ENCODE results near the gene SRCIN1.
"Not testable (repeated sequence)": the region's sequence is repeated elsewhere in the genome, so short reads cannot be mapped to it uniquely, and the experiment has no call there.

The SRCIN1 gene

GRCh38 chr17:38544839-38545209 lies 60.9 kb downstream of the SRCIN1 start:
- no peak for DNase-seq (ENCODE audit: low spot score)

DNA sequence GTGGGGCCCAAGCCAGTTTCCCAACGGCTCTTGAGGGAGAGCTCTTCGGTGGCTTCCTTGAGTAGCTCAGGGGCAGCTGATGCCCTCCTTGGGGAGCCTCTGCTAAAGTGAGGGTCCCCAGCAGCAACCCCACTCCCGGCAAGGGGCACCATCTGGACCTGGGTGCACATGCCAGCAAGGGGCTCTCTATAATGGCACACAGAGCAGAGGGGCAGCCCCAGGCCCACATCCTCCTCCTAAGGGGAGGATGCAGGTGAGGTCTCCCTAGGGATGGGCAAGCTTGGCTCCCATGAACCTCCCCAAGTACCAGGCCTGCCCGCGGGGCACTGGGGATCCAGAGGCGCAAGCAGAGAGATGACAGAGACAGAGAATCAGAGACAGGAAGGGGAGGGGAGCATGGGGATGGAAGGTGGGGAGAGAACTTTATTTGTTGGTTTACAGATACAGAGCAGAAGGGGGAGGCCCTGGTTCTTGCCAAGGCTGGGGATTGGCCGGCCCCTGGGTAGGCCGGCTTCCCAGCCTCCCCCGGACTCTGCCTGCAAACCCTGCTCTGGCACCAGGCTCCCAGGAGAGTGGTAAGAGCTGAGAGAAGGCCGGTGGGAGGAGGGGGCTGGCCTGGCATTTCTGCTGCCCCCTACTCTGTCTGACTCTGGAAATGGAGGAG lies 61.4 kb downstream of the SRCIN1 start:
- no peak for DNase-seq (ENCODE audit: low spot score)

DNA sequence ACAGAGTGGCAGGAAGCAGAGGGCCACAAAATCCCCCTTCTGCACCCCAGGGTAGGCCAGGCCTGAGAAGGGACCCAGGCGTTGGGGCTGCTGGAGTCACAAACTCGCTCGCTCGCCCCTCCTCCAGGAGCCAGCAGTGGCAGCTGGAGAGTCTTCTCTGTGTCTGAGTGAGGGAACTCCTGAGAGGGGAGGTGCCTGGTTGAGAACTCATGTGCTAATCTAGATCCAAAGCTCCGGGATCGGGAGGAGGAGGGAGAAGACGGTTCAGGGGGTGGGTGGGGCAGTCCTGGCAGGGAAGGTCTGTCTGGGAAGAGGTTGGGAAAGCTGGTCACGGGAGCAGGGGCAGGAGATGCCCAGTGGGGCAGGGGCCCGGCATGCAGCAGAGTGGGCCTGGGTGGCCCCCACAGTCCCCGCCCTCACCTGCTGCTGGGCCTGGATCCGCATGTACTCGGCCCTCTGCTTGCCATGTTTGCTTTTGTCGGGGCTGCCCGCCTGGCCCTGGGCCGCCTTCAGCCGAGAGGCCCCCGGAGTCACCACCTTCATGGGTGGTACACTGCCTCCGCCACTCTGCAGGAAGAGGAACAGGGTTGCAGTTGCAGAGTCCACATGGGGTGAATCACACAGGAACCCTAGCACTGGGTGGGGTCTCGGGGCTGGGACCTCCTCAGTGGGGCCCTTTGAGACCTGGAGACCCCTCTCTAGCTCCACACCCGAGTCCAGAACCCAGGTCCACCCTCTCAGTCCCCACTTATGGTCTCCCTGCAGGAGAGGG lies 62.2 kb downstream of the SRCIN1 start:
- DNase-seq (ENCODE audit: low spot score): no peak

GRCh38 chr17:38542286-38542685 lies 63.5 kb downstream of the SRCIN1 start:
- DNase-seq (ENCODE audit: low spot score): no peak

- no peak for DNase-seq (ENCODE audit: low spot score)
Measured at GRCh38 chr17:38541281-38541680, 64.5 kb downstream of the SRCIN1 start.

- DNase-seq (ENCODE audit: low spot score): no peak
Measured at GRCh38 chr17:38540514-38541045, 65.2 kb downstream of the SRCIN1 start.

DNA sequence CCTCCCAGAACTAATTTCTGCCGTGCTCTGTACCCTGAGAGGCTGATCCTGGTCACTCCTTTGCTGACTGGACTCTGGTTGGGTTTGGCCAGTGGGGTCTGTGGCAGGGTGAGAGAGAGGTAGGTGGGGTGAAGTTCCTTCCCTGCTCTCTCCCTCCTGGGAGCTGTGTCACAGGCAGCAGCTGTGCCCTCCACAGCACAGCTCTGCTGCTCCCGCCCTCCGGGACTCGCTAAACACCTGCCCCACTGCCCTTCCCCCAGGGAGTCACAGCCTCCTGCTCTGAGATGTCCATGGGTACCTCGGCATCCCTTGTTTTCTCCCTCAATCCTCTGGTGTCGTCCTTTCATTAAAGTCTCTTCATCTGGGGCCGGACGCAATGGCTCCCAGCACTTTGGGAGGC lies 66.4 kb downstream of the SRCIN1 start:
- no peak for DNase-seq (ENCODE audit: low spot score)

DNA sequence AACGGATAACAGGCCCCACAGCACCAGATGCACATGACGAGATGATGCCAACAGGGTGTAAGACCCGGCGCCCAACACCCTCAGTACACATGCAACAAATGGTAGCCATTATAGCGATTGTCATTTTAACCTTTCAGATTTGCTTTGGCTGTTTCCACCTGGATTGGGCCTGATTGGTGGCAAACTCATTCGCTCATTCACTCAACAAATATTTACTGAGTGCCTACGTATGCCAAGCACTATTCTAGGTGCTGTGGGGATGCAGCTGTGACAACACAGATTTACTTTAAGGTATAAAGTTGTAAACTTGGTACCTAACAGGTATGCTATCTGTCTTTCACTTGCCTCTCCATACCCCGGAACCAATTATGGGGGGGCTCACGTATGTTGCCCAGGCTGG lies 66.8 kb downstream of the SRCIN1 start:
- no peak for DNase-seq (ENCODE audit: low spot score)

DNA sequence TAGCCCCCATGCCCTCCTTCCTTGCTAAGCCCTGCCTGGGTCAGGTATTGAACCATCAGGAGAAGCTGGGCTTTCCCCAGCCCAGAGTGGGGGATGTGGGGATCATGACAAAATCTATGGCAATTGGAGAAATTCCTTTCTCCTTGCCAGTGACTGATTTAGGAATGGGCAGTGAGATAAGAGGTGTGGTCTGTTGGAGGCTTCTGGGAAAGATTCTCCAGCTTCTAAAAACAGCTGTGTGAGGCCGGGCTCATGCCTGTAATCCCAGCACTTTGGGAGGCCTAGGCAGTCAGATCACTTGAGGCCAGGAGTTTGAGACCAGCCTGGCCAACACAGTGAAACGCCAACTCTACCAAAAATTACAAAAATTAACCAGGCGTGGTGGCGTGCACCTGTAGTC lies 69.1 kb downstream of the SRCIN1 start:
- DNase-seq (ENCODE audit: low spot score): no peak

- no peak for DNase-seq (ENCODE audit: low spot score)
Measured at GRCh38 chr17:38535886-38536285, 69.9 kb downstream of the SRCIN1 start.

GRCh38 chr17:38534498-38534885 lies 71.3 kb downstream of the SRCIN1 start:
- no peak for DNase-seq (ENCODE audit: low spot score)

GRCh38 chr17:38533866-38534497 lies 71.8 kb downstream of the SRCIN1 start:
- no peak for DNase-seq (ENCODE audit: low spot score)

- no peak for DNase-seq (ENCODE audit: low spot score)
Measured at GRCh38 chr17:38533241-38533640, 72.5 kb downstream of the SRCIN1 start.

GRCh38 chr17:38532451-38532850 lies 73.3 kb downstream of the SRCIN1 start:
- no peak for DNase-seq (ENCODE audit: low spot score)

DNA sequence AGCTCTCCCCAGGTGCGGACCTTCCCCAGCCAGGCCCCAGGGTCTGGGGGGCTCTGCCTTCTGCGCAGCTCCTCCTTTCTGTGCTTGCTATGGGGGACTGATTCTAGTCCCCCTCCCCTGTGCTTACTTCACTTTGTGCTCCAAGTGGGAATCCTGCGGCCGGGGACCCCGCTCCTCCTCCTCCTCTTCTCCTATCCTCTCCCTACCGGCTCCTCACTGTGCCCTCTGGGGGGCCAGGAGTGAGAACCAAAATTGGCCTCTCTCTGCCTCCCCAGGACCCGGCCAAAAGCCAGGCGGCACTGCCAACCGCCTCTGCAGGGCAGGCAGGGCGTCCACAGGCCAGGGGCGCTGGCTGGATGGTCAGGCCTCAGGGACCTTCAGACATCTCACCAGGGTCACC lies 74.0 kb downstream of the SRCIN1 start:
- DNase-seq (ENCODE audit: low spot score): not testable (repeated sequence)

GRCh38 chr17:38530856-38531255 lies 74.9 kb downstream of the SRCIN1 start:
- DNase-seq (ENCODE audit: low spot score): not testable (repeated sequence)

DNA sequence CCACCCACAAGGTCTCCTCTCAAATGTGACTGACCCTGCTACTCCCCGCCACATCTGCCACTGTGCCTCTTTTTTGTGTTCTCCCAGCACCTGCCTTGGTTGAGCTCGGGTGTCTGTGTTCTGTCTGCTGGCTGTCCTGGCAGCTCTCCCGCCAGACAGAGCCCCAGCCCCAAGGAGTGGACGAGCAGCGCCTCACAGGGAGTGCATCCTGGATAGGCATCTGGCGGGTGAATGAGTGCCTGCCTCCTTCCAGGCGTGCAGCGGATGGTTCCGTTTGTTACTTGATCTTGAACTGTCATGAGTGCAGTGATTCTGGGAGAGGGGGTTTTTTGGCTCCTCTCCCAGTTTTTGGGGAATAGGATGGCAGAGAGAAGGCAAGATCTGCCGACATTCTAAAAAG lies 77.6 kb downstream of the SRCIN1 start:
- not testable (repeated sequence) for DNase-seq (ENCODE audit: low spot score)

DNA sequence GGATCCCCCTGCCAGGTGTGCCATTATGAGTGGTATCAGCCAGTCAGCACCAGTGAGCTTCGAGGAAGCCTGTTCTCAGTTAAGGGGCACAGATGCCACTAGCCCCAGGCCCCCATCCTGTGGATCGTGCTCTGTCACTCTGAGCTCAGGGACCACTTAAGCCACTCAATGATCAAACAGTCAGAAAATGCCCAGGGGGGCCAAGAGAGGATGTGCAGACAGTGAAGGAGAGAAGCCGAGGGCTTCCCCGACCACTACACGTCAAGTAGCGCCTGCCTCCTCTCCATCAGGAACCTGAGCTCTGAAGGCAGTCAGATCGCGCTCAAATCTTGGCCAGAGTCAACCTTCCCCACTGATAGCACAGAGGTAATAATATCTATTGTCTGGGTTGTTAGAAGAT lies 79.2 kb downstream of the SRCIN1 start:
- DNase-seq (ENCODE audit: low spot score): not testable (repeated sequence)

- DNase-seq (ENCODE audit: low spot score): no peak
Measured at GRCh38 chr17:38512473-38513058, 93.2 kb downstream of the SRCIN1 start.

DNA sequence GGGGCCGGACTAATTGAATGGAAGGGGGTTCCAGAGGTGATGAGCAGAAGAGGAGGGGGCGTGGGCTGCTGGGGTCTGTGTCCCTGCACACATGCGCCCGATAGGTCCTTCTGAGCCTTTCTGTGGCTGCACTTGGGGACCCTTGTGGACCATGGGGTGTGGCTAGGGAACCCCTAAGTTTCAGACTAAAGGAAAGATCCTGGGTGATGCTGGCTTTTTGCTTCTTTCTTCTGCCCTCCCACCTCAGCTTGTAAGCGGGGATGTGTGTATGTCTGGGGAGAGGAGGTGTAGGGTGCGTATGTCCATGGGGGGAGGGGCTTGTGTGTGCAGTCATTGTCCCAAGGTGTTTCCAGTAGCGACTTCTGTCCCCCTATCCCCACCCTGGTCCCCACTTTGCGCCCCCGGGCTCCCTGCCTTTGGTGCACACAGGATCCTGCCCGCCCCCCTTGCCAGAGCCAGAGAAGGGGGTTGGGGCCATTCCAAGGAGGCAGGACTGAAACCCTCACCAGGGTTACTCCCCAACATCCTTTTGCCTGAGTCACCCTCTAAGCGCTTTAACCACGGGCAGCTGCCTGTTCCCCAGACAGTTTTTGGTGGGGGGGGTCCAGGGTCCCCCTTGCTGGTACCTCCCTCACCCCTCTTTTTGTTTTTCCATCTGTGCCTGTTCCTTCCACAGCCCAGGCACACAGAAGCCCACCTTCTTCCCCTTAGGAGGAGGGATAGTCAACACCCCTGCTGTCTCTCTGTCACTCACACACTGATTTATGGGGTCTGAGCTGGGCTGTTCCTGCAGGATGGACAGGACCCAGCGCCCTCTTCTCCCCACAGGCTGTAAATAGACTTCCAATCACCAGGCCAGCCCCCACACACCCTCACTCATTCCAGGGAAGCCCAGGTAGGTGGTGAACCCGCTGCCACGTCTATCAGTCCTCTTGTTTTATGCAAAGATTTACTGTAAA lies 94.3 kb downstream of the SRCIN1 start:
- no peak for DNase-seq (ENCODE audit: low spot score)

- no peak for DNase-seq (ENCODE audit: low spot score)
Measured at GRCh38 chr17:38510421-38511149, 95.2 kb downstream of the SRCIN1 start.
